NCI-H510A (cell line): ENCODE results near the gene LAMB1.

Experiments used
- DNase-seq: peaks from one replicate; lab custom pipeline; 2025; lab: John Stamatoyannopoulos, UW

LAMB1 gene

GRCh38 chr7:107877731-107878382 is 125.1 kb downstream of the LAMB1 start:
- no peak for DNase-seq

GRCh38 chr7:107876916-107877315 is 126.0 kb downstream of the LAMB1 start:
- no peak for DNase-seq

GRCh38 chr7:107874605-107875446 is 128.1 kb downstream of the LAMB1 start:
- no peak for DNase-seq

- no peak for DNase-seq
These were observed 128.8 kb downstream of the LAMB1 start for GRCh38 chr7:107874111-107874510.
